DMS79 (cell line): ENCODE data around the gene LRP1.

ENCODE experiments used
- DNase-seq: peaks from one replicate; lab custom pipeline; 2025; lab: John Stamatoyannopoulos, UW

Gene LRP1

GRCh38 chr12:57135527-57136326 lies 7.4 kb downstream of the LRP1 start:
- no peak for DNase-seq

- DNase-seq: no peak
Measured at GRCh38 chr12:57138526-57139272, 10.4 kb downstream of the LRP1 start.

GRCh38 chr12:57139796-57140649 lies 11.7 kb downstream of the LRP1 start:
- DNase-seq: no peak

GRCh38 chr12:57141249-57141648 lies 13.0 kb downstream of the LRP1 start:
- no peak for DNase-seq

GRCh38 chr12:57142121-57142520 lies 13.8 kb downstream of the LRP1 start:
- DNase-seq: no peak

- no peak for DNase-seq
Measured at GRCh38 chr12:57142727-57143126, 14.4 kb downstream of the LRP1 start.

GRCh38 chr12:57143454-57143853 lies 15.2 kb downstream of the LRP1 start:
- DNase-seq: no peak

GRCh38 chr12:57145460-57146059 lies 17.3 kb downstream of the LRP1 start:
- DNase-seq: no peak

- DNase-seq: no peak
Measured at GRCh38 chr12:57146092-57146491, 17.8 kb downstream of the LRP1 start.

GRCh38 chr12:57146961-57147944 lies 19.0 kb downstream of the LRP1 start, which contains the start of gene LRP1-AS:
Gene LRP1-AS (minus strand): TSS chr12:57147619.
- DNase-seq: no peak

- no peak for DNase-seq
Measured at GRCh38 chr12:57148469-57149244, 20.4 kb downstream of the LRP1 start.

- no peak for DNase-seq
Measured at GRCh38 chr12:57149245-57149900, 21.1 kb downstream of the LRP1 start.

GRCh38 chr12:57150400-57151000 lies 22.2 kb downstream of the LRP1 start:
- no peak for DNase-seq

- DNase-seq: no peak
Measured at GRCh38 chr12:57151741-57152630, 23.7 kb downstream of the LRP1 start.

- DNase-seq: no peak
Measured at GRCh38 chr12:57152639-57153038, 24.4 kb downstream of the LRP1 start.

GRCh38 chr12:57153415-57153997 lies 25.2 kb downstream of the LRP1 start:
- DNase-seq: no peak

- no peak for DNase-seq
Measured at GRCh38 chr12:57154076-57154475, 25.8 kb downstream of the LRP1 start.
